ENCODE measurements around the gene GIPC1.
A peak's percentile ranks its signal among the peaks of the same experiment; 100 is the strongest.
"Not testable (repeated sequence)": the region's sequence is repeated elsewhere in the genome, so short reads cannot be mapped to it uniquely, and the experiment has no call there.

GIPC1 gene
- 32.6 reads per million, percentile 58 among the genes with 10 or more reads in this experiment for total RNA-seq

DNA sequence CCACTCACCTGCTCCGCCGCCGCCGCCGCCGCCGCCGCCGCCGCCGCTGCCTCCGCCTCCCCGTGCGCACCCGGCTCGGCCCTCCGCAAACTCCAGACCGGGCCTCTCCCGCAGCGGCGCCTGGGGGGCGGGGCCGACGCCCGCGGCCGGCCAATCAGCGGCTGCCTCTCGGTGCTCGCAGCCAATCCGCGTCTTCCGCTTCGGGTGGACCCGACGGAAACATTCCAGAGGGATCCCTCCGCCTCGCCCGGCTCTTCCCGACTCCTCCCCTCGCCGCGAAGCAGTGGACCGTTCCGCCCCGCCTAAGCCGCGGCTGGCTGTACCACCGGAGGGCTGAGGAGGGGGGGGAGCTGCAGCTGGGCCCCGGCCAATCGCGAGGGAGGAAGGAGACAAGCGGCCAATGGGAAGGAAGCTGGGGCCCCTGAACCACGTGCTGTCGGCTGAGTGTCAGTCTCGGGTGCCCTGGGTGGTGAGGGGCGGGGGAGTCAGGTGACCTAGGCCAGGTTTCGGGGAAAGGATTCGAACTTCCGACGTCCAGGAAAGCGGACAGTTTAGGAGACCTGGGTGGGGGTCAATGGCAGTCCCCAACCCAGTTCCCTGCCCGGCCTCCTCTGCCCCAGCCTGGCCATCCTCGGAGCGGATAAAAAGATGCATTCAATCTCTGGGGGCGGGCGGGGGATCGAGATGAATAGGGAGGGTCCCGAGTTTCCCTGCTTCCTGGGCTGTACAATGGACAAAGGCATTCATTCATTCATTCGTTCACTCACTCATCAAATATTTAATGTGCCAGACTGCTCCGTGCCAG lies at the start of gene GIPC1:
TSS of gene GIPC1 (minus strand) at position 99 of the 805 bp plus-strand sequence. CDS start 13,151 bp downstream, outside the sequence.
- DNase-seq: peak; percentile 73

- no peak for DNase-seq
Observed at GRCh38 chr19:14545716-14546082, 49.8 kb upstream of the GIPC1 start.

DNA sequence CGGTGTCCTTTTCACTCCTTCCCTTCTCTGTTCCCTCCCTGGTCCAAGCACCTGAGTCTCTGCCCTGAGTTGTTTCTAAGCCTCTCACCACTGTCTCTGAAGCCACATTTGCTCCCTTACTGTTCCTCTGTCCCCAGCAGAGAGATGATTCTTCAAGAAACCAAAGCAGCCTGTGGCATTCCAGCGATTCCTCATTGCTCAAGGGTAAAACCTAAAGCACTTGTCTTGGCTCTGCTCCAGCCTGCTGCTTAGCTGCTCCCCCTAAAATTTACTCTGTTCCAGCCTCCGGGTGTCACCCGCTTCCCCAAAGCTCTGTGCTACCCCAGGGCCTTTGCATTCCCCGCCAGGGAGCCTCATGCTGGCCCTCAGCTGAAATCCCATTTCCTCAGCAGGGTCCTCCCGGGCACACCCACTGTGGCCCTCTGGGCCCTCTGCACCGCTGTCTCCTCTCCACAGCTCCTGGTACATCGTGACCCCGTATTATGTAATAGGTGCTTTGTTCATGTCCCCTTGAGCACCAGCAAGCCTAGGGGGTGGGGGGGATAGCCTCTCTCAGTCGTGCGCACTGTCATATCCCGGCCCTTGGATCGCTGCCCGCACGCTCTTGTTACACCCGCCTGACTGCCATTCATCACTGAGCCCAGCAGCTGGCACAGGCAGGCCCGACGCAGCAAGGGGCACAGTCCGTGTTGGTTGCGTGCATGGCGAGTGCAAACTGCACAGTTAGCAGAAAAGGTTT lies 49.2 kb upstream of the GIPC1 start:
- DNase-seq: no peak

GRCh38 chr19:14544047-14544446 lies 48.1 kb upstream of the GIPC1 start:
- DNase-seq: no peak

DNA sequence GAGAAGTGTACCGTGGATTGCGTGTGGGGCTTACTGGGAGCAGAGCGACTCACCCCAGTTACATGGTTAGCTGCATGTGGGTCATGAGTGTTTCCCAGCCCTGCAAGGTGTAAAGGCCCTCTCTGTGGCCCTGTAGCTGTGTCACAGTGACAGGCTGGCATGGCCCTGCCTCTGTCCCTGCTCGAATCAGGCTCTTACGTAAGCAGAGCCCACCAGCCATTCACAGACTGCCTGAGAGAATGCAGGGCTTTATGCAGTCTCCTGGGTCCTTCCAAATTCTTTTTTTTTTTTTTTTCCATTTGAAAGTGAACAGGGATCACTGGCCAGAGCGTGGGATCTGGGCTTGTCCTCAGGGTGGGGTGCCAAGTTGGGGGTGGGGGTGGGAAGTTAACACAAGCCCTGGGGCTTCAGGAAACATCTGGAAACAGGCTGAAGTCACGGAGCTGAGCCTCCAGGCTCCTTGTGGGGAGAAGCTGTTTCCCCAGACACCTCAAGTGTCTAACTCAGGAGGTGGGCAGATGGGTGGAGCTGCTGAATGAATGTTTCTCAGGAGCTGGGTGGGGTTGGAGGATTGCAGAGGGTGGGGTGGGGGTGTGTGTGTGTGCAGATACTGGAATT lies 46.9 kb upstream of the GIPC1 start:
- no peak for DNase-seq

DNA sequence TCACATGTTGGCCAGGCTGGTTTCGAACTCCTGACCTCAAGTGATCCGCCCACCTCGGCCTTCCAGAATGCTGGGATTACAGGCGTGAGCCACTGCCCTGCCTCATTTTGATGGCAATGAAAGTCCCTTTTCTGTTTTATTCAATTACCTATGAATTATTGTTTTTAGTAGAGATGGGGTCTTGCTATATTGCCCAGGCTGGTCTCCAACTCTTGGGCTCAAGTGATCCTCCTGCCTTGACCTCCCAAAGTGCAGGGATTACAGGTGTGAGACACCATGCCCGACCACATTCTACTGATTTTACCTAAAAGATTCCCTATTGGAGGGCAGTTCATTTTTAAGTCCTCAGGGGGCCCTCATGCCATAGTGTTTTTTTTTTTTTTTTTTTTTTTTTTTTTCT lies 46.1 kb upstream of the GIPC1 start:
- not testable (repeated sequence) for DNase-seq

DNA sequence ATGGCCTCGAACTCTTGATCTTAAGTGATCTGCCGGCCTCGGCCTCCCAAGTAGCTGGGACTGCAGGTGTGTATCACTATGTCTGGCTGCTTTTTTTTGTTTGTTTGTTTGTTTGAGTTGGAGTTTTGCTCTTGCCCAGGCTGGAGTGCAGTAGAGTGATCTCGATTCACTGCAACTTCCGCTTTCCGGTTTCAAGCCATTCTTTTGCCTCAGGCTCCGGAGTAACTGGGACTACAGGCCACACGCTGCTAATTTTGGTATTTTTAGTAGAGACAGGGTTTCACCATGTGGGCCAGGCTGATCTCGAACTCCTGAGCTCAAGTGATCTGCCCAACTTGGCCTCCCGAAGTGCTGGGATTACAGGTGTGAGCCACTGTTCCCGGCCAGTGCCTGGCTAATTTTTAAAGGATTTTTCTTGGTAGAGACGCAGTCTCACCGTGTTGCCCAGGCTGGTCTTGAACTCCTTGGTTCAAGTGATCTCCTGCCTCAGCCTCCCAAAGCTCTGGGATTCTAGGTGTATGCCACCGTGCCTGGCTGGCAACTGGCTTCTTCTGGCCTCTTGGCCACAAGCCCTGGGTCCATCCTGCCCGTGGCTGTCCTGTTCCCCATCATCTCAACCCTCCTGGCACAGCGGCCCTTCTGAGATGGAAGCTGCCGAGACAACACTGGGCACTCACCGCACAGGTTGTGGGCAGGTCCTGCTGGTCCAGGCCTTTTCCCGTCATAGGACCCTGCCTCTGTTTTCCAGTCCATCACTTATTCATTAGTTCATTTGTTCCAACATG lies 45.0 kb upstream of the GIPC1 start:
- no peak for DNase-seq

DNA sequence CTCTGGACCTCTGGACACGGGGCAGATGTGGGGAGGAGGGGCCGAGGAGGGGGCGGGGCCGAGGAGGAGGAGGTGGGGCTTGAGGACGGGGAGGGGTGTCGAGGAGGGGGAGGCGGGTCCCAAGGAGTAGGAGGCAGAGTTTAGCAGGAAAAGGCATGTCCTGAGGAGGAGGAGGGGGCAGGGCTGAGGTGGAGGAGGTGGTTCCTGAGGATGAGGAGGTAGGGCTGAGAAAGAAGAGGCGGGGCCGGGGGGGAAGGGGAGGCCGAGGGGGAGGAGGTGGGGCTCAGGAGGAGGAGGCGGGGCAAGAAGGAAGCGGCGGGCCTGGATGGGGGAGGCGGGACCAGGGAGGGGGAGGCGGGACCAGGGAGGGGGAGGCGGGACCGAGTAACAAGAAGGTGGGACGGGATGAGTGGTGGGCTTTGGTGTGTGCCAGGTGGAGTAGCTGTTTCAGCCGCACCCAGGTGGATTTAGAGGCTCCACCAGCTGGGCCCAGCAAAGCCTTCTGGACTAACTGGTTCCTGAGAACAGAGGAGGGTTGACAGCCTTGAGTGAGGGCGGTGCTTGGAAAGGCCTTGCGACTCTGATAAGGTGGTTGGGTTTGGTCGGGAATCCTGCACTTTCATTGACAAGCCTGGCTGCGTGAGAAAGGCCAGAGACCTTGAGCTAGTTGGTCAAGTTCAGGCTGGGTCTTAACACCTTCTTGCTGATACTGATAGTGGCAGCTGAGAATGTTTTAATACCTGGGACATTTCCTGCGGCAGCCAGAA lies 41.2 kb upstream of the GIPC1 start:
- no peak for DNase-seq

DNA sequence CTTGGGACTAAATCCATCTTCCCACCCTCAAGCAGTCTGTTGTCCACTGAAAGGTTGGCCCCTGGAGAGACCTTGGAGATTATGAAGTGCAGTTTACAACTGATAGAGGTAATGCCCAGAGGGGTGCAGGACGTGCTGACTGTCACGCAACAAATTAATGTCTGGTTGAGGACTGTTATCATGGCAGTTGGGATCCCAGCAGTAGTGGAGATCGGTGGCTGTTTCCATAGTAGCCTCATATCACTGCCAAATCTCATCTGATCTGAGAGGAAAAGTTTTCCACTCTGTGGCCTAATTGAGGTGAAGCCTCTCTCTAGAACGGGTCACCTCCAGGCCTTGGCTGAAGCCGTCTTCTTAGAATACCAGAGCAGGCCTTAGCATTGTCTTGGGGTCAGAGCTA lies 37.5 kb upstream of the GIPC1 start:
- DNase-seq: no peak

DNA sequence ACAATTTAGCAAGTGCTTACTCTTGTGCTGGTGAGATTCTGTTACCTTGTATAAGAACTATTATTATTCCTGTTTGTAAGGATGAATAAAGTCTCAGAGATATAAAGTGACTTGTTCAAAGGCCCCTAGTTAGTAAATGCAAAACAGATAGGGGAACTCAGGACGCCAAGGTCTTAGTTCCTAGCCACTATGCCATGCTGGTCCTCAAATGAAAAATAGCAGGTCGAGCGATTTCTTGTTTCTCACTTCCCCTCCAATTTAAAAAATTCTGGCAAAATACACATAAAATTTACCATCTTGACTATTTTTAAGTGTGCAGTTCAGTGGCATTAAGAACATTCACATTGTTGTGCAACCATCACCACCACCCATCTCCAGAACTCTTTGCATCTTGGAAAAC lies 34.6 kb upstream of the GIPC1 start:
- DNase-seq: no peak

GRCh38 chr19:14530005-14530348 lies 34.0 kb upstream of the GIPC1 start:
- peak; percentile 17 for DNase-seq

DNA sequence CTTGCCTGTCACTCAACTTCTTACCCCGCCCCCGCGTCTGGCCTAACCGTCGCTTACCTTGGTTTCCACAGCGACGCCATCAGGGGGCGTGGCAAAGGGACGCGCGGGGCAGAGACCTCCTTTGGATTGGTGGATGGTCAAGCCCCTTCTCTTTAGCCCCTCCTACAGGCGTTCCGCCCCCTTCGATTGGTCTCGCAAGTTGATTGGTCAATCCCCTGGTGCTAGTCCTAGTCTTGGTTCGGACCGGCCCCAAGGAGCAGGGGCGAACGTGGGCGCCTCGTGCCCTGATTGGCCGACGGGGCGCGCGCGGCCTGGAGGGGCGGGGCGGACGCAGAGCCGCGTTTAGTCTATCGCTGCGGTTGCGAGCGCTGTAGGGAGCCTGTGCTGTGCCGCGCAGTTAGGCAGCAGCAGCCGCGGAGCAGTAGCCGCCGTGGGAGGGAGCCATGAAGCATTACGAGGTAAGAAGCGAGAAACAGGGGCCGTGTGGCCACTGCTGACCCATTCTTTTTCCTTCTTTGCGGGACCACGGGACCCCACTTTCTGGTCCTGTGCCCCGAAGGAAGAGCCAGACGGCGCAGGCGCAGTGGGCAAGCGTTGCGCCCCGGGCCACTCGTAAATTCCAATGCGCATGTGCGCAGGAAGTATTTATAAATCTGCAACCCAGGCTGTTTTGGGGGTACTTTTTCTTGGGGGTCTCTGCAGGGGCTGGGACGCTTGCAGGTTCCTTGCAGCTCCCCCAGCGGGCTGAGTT lies 33.5 kb upstream of the GIPC1 start, which contains the start of gene TECR:
TSS of gene TECR (plus strand) at position 341 of the 751 bp plus-strand sequence. CDS start at position 444, 103 bp downstream.
- peak; percentile 100 for DNase-seq

DNA sequence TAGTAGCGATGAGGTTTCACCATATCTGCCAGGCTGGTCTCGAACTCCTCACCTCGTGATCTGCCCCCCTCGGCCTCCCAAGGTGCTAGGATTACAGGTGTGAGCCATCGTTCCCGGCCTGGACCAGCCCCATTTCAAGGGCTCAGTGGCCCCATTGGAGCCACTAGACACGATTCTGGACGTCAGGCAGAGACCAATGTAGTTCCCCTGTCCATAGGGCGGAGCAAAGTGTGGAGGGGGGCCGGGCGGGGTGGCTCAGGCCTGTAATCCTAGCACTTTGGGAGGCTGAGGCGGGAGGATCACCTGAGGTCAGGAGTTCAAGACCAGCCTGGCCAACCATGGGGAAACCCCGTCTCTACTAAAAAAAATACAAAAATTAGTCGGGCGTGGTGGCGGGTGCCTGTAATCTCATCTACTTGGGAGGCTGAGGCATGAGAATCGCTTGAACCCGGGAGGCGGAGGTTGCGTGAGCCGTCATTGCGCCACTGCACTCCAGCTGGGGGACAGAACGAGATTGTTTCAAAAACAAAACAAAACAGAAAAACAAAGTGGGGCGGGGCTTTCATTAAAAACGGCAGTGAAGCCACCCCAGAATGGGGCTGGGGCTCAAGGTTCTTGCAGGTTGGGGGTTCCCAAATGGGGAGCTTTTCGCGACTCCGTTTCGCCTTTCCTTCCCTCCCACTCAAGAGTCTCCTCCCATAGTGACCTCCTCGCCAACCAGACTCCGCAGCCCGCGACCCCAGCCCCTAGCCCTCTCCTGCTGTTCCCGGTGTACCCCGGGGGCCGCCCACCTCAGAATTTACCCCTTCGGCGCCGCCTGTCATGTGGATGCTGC lies 32.7 kb upstream of the GIPC1 start:
- no peak for DNase-seq

DNA sequence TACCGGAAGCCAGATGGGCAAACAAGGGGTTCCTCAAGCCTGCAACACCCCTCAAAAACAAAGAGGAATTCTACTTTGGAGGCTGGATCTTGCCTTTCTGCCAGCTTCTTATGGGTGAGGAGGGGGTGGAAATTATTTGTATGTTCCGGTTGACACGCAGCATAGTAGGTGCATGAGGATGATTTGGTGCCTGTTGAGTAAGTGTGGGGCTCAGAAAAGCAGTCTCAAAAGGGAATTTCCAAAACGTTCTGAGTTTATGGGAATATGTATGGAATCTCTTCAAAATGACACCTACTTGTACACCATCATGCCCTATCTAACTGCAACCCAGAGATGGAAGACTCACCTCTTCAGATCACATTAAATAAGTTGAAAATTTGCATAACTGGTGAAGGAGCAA lies 30.5 kb upstream of the GIPC1 start:
- no peak for DNase-seq

DNA sequence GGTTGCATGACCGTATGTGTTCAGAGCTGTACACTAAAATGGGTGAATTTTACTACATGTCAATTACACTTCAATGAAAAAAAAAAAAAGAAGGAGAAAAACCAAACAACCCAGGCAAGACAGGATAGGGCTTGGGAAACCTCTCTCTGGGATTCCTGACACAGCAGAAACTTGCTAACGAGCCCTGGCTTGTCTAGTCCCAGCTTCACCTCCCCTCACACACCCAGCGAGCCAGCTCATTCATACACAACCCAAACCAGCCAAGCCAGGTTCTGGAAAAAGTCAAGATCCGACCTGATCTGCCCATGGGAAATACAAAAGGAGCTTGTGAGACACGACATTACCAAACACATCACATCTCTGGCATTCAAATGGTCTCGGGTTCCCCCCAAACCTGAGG lies 29.8 kb upstream of the GIPC1 start:
- DNase-seq: no peak

DNA sequence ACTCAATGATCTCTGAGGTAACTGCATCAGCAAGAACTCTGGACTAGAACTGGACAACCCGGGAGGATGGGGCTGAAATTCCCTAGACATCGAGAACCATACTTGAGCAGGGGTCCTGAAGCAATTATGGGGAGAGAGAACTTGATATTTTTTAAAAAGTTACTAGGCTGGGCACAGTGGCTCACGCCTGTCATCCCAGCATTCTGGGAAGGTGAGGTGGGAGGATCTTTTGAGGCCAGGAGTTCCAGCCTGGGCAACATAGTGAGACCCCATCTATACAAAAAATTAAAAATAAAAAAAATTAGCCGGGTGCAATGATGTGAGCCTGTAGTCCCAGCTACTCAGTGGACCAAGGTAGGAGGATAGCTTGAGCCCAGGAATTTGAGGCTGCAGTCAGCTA lies 24.6 kb upstream of the GIPC1 start:
- no peak for DNase-seq

- DNase-seq: no peak
Observed at GRCh38 chr19:14519860-14520407, 24.0 kb upstream of the GIPC1 start.

GRCh38 chr19:14519245-14519859 lies 23.4 kb upstream of the GIPC1 start:
- DNase-seq: no peak

DNA sequence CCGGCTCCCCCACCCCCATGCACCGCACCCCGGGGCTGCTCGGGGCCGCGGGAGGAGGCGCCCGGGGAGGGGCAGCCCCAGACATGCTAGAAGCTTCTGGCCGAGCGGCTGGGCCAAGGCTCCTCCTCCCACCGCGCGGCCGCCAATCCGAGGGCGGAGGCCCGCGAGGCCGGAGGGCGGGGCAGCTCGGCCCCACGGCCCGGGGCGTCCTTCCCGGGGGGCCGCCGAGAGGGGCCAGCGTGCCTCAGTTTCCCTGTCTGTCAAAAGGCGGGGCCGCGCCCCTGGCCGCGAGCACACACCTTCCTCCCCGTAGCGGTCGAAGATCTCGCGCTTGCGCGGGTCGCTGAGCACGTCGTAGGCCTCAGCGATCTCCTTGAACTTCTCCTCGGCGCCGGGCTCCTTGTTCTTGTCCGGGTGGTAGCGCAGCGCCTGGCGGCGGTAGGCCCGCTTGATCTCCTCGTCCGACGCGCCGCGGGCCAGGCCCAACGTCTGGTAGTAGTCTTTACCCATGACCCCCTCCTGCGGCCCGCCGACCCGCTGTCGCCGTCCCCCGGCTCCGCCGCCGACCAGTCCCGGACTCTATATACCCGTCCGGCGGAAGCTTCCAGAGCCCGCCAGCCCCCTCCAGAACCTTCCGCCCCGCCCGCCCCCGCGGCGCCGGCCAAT lies 22.0 kb upstream of the GIPC1 start, which contains the start of gene DNAJB1:
TSS of gene DNAJB1 (minus strand) at position 558 of the 666 bp plus-strand sequence. CDS start at position 510, 48 bp downstream.
- DNase-seq: peak; percentile 42
